ENCODE data around the gene MGAT4A.
"Not testable (repeated sequence)": the region's sequence is repeated elsewhere in the genome, so short reads cannot be mapped to it uniquely, and the experiment has no call there.

Gene MGAT4A

GRCh38 chr2:98702858-98703620, 27.9 kb downstream of the MGAT4A start:
- DNase-seq (ENCODE audit: low read depth) = no peak

DNA sequence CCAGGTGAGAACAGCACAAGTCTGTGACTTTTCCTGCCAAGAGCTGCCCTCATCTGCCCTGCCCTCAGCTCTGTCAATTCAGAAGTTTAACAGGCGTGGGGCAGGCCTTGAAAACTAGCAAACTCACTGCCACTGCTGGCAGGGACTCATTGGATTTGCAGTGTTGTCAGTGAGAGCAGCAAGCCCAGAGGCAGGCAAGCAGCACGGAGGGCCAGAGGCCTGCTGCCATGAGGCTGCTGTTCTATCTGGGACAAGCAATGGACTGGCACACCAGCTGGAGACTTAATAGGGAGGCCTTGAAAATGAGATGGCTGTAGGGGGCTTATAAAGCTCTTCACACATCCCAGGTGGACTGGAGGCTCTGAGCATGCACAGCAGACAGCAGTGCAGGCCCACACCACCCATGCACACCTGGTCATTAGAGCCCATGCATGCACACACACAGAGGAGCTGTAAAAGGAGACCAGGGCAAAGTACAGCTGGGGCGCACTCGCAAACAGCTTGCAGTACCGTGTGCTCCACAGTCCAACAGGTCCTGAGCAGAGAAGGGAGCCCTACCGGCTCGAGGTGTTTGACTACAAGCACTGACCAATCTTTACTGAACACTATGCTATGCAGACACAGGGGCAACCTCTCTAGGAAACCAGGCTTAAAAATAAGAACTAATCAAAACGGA, 28.7 kb downstream of the MGAT4A start:
- no peak for DNase-seq (ENCODE audit: low read depth)

DNA sequence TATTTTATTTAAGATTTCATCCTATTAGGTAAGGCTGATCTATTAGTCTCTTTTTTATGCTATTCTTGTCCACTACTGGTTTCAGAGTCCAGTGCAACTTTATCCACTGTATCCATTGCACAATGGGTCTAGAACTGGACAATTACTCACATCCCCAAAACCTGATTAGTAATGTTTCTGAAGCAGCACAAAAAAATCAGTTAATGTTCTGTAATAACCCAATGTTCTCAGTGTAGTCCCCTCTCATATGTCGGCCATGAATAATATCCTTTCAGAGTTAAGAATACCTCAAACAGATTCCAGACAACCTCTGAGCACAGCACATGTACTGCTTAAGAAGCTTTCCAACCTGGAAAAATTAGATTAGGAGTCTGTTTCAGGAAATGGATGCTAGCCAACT, 29.7 kb downstream of the MGAT4A start:
- no peak for DNase-seq (ENCODE audit: low read depth)

GRCh38 chr2:98698896-98699295, 32.0 kb downstream of the MGAT4A start:
- no peak for DNase-seq (ENCODE audit: low read depth)

- DNase-seq (ENCODE audit: low read depth) = no peak
These were observed 33.1 kb downstream of the MGAT4A start for GRCh38 chr2:98697651-98698337.

DNA sequence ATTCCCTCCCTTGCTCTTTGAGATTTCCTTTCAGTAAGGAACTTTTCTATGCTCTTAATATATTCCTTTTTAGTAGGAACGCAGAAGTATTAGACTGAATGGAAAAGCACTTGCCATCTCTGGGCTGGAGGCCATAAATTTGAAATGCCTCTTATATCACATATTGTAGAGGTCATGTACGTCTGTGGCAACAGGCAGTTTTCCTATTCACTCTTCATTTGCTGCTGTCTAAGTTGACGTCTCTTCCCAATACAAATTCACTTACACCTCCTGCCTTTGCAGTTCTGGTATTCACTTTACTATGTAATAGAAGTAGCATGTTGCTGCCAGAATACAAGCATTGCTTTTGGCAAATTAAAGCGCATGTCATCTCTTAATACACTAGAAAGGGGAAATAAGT, 34.7 kb downstream of the MGAT4A start:
- DNase-seq (ENCODE audit: low read depth) = no peak

DNA sequence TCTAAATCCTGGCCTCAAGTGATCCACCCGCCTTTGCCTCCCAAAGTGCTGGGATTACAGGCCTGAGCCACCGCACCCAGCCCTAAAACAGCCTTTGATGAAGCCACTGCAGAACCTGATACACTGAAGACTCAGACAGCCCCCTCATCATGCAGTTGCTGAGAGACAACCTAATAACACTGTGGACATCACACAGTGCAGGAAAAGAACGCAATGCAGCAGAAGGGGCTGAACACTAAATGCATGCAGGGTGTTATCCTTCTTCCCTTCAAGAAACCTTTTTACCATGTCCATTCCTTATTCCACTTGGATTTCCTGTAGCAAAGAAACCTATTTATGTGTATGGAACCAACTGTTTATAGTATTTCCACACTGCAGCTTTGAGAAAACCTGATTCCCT, 35.7 kb downstream of the MGAT4A start:
- DNase-seq (ENCODE audit: low read depth) = no peak

GRCh38 chr2:98693477-98693876, 37.5 kb downstream of the MGAT4A start:
- DNase-seq (ENCODE audit: low read depth) = no peak

GRCh38 chr2:98692090-98693054, 38.6 kb downstream of the MGAT4A start:
- no peak for DNase-seq (ENCODE audit: low read depth)

GRCh38 chr2:98691303-98691702, 39.6 kb downstream of the MGAT4A start:
- DNase-seq (ENCODE audit: low read depth) = no peak

GRCh38 chr2:98685930-98686887, 44.7 kb downstream of the MGAT4A start:
- no peak for DNase-seq (ENCODE audit: low read depth)

GRCh38 chr2:98683728-98684127, 47.2 kb downstream of the MGAT4A start:
- no peak for DNase-seq (ENCODE audit: low read depth)

DNA sequence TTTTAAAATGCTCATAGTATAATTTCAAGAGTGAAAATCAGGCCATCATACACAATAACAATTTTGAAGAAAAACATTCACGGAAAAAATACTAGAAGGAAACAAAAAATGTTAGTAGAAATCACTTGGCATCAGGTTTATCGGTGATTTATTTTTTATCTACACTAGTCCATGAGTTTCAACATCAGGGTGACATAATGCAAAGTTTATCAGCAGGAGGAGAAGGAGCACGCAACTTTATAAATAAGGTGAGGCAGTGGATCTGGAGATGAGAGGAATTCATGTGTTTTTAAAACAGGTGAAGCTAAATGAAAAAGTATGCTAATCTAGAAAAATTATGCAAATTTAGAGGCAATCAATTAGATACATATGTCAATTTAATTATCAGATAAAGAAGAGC, 54.2 kb downstream of the MGAT4A start:
- DNase-seq (ENCODE audit: low read depth) = no peak

GRCh38 chr2:98674233-98674964, 56.5 kb downstream of the MGAT4A start:
- DNase-seq (ENCODE audit: low read depth) = no peak

DNA sequence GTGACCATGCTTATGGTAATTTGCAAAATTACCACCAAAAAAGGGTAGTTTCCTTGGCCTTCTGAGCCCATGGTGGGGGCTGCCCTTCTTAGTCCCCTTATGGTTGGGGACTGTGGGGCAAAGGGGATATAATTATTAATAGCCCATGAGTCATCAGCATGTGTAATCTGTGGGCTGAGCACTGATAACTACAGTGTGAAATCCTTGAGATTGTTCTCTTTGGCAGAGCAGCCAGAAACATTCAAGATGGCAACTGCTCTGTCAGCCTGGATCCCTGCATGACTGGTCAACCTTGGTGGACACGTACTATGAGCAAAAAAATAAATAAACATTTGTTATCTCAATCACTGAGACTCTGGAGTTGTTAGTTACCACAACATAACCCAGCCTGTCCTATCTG, 61.3 kb downstream of the MGAT4A start:
- no peak for DNase-seq (ENCODE audit: low read depth)

GRCh38 chr2:98665677-98666076, 65.3 kb downstream of the MGAT4A start:
- DNase-seq (ENCODE audit: low read depth) = no peak

GRCh38 chr2:98664323-98664722, 66.6 kb downstream of the MGAT4A start:
- no peak for DNase-seq (ENCODE audit: low read depth)

DNA sequence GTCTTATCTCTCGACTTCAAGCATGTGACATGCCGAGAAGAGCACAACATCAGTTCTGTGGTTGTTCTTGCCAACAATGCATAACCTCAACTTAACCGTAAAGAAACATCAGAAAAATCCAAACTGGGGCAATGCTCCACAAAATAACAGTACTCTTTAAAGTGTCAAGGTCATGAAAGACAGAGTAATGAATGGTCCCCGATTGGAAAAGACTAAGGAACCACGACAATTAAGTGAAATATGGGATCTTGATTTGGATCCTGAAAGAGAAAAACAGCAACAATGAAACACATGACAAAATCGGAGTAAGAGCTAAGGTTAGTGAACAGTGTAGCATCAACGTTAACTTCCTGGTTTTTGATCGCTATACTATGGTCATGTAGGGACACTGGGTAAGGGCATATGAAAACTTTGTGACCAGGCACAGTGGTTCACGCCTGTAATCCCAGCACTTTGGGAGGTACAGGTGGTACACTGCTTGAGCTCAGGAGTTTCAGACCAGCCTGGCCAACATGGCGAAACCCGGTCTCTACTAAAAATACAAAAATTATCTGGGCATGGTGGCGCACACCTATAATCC, 67.3 kb downstream of the MGAT4A start:
- DNase-seq (ENCODE audit: low read depth) = no peak

- not testable (repeated sequence) for DNase-seq (ENCODE audit: low read depth)
These were observed 71.5 kb downstream of the MGAT4A start for GRCh38 chr2:98659491-98659840.

Measured in stimulated activated CD8-positive, alpha-beta memory T cell treated with anti-CD3 and anti-CD28 coated beads, Interleukin-15, amount 100 ng/mL, for 1 hour (primary cell).